T-helper 2 cell (primary cell): Measurements from ENCODE around the gene SPATS2L.
A peak's percentile ranks its signal among the peaks of the same experiment; 100 is the strongest.

Experiments
- DNase-seq, 5 experiments: peaks; one replicate each; pipeline versions ENCODE4 v3.0.0 to v3.0.0-alpha.2; 2012 to 2022

The SPATS2L gene

DNA sequence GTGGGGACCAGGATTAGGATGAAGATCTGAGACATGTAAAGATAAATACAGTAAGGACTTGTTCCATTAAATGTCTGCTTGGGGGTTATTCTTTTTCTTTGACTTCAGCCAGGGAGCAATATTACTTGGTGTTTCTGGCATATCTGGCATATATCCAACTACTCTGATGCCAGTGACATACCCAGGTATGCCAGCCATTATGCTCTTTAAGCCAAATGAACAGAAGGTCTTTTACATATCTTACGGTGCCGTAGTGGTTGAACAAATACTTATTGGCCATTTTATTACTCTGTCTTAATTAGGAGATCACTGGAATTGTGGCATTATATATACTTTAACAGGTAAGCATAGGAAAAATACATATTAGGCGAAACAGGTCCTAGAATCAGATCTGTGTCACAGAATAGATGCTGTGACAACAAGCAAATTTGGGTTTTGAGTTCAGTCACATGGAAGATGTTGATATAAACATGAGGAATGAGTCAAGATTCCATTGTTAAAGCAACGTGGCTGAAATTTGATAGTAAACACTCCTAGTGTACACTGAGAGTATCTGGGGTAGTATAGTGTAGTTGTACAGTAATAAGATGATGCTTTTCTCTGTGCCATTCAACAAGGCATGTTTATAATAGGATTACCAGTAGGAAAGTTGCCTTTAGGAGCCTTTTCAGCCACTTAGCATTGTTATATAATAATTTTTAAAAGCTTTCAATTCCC lies 140.8 kb downstream of the SPATS2L start:
- DNase-seq: no peak

DNA sequence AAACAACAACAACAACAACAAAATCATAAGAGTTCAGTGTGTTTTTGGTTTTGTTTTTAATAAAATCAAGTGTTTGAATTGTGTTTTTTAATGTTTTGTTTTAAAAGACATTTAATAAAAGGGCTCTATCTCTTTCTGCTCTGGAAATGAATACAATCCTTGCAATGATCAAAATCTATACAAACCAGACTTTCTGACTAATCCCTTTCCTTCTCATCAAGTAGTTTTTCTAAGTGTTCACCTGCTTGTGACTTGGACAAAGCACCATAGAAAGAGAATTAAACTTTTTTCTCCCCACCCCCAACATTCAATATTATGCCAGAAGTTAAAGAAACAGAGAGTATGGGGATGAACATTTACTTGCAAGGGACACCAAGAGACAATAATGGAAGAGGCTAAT lies 142.0 kb downstream of the SPATS2L start:
- DNase-seq: peak in 1 of 5 experiments; percentile 23

DNA sequence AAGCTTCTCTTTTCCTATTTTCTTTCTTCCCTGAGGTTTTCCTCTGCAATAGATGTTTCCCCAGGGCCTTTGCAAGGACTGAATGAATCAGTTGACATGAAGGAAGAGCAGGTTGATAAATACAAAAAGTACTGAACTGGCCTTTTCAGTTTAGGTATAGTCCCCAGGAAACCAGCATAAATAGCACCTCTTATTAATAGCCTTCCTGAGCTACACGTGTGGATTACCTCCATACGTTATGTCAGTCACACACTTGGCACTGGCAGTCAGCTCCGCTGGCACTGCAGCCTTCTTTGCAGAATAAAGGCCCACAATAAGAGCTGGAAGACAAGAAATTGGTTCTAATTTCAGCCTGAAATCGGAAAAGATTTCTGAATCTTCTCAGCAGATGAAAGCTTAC lies 142.7 kb downstream of the SPATS2L start:
- no peak for DNase-seq

GRCh38 chr2:200450288-200450687 lies 143.8 kb downstream of the SPATS2L start:
- DNase-seq: no peak

GRCh38 chr2:200451511-200451910 lies 145.0 kb downstream of the SPATS2L start:
- no peak for DNase-seq

GRCh38 chr2:200452377-200452776 lies 145.9 kb downstream of the SPATS2L start:
- no peak for DNase-seq

GRCh38 chr2:200453142-200453852 lies 146.8 kb downstream of the SPATS2L start:
- DNase-seq: no peak

DNA sequence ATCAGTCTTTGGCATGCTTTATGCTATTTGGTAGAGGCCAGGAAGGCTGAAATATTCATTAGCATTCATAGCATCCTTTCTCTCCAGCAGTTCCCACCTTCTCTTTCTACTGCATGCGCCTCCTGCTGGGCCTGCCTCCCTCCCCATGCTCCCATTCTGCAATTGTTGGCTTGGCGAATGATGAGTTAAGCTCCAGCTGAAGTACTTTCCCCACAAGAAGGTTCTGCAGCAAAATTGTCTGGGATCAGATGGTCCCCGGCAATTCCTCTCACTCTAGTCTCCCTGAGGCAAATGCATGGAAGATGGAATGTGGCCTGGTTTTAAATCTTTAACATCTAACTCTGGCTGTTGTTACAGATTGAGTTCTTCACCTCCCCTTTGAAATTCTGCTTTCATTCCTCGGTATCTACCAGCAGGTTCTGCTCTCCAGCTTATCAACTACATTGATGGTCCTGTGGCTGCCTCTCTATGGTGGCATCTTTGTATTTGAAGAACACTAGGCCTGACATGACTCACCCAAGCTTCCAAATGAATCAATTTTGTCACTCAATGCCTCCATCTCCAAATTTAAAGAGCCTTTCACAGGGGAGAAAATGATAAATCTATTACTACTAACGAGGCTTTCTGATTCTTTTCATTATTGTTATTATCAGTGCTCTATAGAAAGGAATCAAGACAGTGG lies 147.5 kb downstream of the SPATS2L start:
- peak in 1 of 5 experiments; percentile 80 for DNase-seq

GRCh38 chr2:200454927-200455801 lies 148.7 kb downstream of the SPATS2L start:
- DNase-seq: peak in 1 of 5 experiments; percentile 92

GRCh38 chr2:200455958-200456421 lies 149.5 kb downstream of the SPATS2L start:
- DNase-seq: peak in 1 of 5 experiments; percentile 94

GRCh38 chr2:200456567-200456966 lies 150.1 kb downstream of the SPATS2L start:
- no peak for DNase-seq

DNA sequence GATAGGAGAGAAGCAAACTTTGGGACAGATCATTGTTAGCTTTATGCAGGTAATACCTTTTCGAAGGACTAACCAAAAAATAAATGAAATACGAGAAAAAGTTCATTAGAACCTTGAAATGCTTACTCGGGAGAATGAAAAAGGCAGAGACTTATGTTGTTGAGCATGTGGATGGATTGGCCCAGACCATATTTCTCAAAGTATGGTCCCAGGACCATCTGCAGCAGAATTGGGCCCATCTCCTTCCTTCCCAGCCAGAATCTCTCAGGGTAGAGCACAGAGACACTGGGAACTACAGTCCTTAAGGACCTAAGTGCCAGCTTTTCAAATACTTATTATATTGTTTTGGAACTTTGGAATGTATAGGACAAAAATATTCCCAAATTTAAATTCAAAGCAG lies 152.6 kb downstream of the SPATS2L start:
- no peak for DNase-seq

DNA sequence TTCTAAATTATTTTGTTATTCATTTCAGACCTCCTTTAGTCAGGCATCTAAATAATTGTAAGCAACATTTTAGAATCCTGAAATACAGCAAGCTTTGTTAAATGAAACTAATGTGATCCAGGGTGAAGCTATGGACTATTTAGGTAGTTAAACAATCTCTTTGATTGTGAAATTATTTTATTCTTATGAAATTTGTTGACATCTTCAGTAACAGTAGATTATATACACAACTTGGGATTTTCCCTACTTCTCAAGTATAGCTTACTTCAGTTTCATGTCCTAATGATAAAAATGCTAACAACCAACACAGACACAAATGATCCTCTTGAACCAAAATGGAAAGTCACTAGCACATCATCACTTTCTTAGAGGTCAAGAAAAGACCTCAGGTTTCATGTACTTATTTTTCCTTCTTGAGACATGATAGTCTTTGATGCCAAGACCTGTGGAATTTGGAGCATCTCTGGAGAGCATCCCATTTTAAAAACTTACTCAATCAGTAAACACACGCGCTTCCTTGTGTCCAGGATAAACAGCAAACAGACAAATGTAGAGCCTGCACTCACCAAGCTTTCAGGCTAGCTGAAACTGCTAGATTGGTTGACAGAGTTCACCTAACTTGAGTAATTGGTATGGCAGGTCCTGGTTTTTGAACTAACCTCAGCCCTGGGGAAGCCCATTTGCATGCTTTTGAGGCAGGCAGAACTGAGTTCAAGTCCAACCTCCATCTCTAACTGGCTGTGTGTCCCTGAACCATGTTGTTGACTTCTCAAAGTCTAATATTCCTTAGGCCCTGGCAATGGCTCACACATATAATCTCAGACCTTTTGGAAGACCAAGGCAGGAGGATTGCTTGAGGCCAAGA lies 155.6 kb downstream of the SPATS2L start:
- DNase-seq: no peak

GRCh38 chr2:200463452-200463851 lies 157.0 kb downstream of the SPATS2L start:
- no peak for DNase-seq

- DNase-seq: peak in 2 of 5 experiments; percentile 33 to 78
Observed at GRCh38 chr2:200466425-200467418, 160.2 kb downstream of the SPATS2L start.

DNA sequence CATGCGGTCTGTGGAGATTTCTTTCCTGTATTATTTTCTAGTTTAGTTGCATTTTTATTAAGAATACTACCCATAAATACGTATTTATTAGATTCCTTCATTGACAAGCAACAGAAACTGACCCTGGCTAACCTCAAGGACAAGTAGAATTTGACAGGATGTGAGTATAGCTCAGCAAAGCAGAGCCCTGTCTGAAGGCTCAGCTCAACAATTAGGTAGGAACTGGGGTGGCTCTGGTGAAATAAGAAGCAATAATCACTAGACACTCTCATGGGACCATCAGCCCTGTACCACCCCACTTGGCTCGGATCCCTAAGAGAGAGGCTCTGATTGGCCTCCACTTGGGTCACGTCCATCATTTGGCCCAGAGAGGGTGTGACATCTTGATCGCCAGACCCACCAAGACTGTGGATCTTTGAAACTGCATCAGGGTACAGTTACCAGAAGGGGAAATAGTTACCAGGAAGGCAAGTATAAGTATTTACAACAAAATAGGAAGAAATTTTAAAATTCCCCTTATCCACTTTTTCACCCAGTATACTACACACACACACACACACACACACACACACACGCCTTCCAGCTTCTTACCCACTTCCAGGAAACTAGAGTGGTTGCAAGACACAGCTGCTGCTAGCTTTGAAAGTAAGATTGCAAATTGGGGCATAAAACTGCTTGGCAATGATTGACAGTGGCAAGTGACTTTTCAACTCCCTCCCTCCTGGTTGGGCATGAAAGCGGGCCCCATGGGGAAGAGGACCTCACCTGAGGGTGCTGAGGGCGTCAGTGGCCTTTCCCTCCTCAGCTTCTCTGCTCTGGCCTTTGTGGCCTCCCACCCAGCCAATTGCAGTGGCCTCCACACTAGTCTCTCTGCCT lies 161.6 kb downstream of the SPATS2L start:
- DNase-seq: peak in 2 of 5 experiments; percentile 37 to 92

GRCh38 chr2:200469708-200470211 lies 163.3 kb downstream of the SPATS2L start:
- no peak for DNase-seq

- no peak for DNase-seq
Observed at GRCh38 chr2:200470230-200470629, 163.7 kb downstream of the SPATS2L start.

- DNase-seq: peak in 2 of 5 experiments; percentile 8 to 74
Observed at GRCh38 chr2:200471324-200471848, 164.9 kb downstream of the SPATS2L start.
